Heart right ventricle (tissue), 16 donors: ENCODE measurements around the gene CASTOR2. TPM values are rescaled to one million over a fixed set of nuclear protein-coding genes. Genes with fewer than 3 reads are reported as not detected.

Experiments used
- ATAC-seq, 8 donors: fragments of 200-7000 bp; cut with Tn5 transposase; one replicate each; pipeline ENCODE4 v1.9.1; 2020; ENCODE audit warnings: mild to moderate bottlenecking in 8 of 8, moderate library complexity in 8 of 8, moderate number of reproducible peaks in 1 of 8
- DNase-seq, 2 donors: peaks; one replicate each; pipeline ENCODE4 v3.0.0-alpha.2; 2020
- H3K27ac ChIP-seq, 10 donors: fragments of 200-600 bp; sonication (generic) in 2 of 10; one replicate each; pipeline versions ENCODE4 v1.5.0 to v1.8.0; 2020 to 2022; ENCODE audit warnings: mild to moderate bottlenecking in 3 of 10
- H3K27me3 ChIP-seq, 7 donors: fragments of 200-600 bp; one replicate each; pipeline ENCODE4 v1.8.0; 2021 to 2022; ENCODE audit warnings: mild to moderate bottlenecking in 2 of 7
- H3K36me3 ChIP-seq, 9 donors: fragments of 200-600 bp; sonication (generic) in 1 of 9; one replicate each; pipeline versions ENCODE4 v1.5.0 to v1.8.0; 2020 to 2022; ENCODE audit warnings: mild to moderate bottlenecking in 2 of 9
- H3K4me1 ChIP-seq, 9 donors: fragments of 200-600 bp; sonication (generic) in 1 of 9; one replicate each; pipeline versions ENCODE4 v1.5.0 to v1.8.0; 2020 to 2022; ENCODE audit warnings: mild to moderate bottlenecking in 4 of 9
- H3K4me3 ChIP-seq, 10 donors: fragments of 200-600 bp; sonication (generic) in 2 of 10; one replicate each; pipeline versions ENCODE4 v1.5.0 to v1.8.0; 2020 to 2022; ENCODE audit warnings: mild to moderate bottlenecking in 7 of 10, moderate library complexity in 2 of 10
- H3K9me3 ChIP-seq, 11 donors: fragments of 200-600 bp in 10 of 11; sonication (generic) in 2 of 11; one replicate each; pipeline versions ENCODE4 v1.5.0 to v1.8.0; 2013 to 2022; ENCODE audit warnings: mild to moderate bottlenecking in 2 of 11, control low read depth in 1 of 11, moderate library complexity in 1 of 11
- WGBS, 2 donors: extraction: QIAGEN DNeasy Blood & Tissue Kit; methylation state at CpG; one replicate each; pipeline ENCODE4 v1.1.7; 2013; ENCODE audit warnings: inconsistent platforms in 1 of 2; 5-methylcytosine and 5-hydroxymethylcytosine counted together
- intact Hi-C, 10 donors: fragments of 100-400 bp; cut with DNase I; formaldehyde crosslinking; loops; one replicate each; pipeline versions ENCODE4 v1.11.1 to v1.14.2; 2022
- polyA plus RNA-seq, 2 donors: library from polyadenylated mRNA; stranded (reverse); fragments of 200-250 nt; gene quantifications; one replicate each; pipeline ENCODE4 v1.2.3, GENCODE V29; 2013
- total RNA-seq, 10 donors: library from RNA; stranded (reverse); fragmentation: NEBNext Ultra II Directional in 3 of 10; extraction: Animal tissue kit (Norgen Biotek cat#: 25700) in 3 of 10; gene quantifications; one replicate each; pipeline versions ENCODE4 v1.2.1 to v1.2.4, GENCODE V29; 2021 to 2023
- TF ChIP-seq, protein P1 (sequence below), 9 donors: fragments of 200-600 bp; sonication (generic) in 2 of 9; IDR thresholded peaks; one replicate each; pipeline versions ENCODE4 v1.5.0 to v1.8.0; 2021 to 2022; ENCODE audit warnings: antibody characterized with exemption in 9 of 9, mild to moderate bottlenecking in 5 of 9, moderate library complexity in 1 of 9
- donor health status: Arrhythmogenic right ventricular cardiomyopathy.
- donor health status: ischemic (EF 13 %, LVEDD 7.1; RV severe dilation, severe dysfunction).
- donor health status: healthy with polysubstance abuse.
- donor health status: DM: no; HTN: yes; CAD: no.
- donor health status: DM: no; HTN: no; CAD: no.
- donor health status: ischemic (EF 25% LVEDD 6.9; RV normal size, moderate dysfunction).
- donor health status: ischemic (EF 25% LVEDD 5.7; RV mildly dilated, moderate dysfunction).
- donor health status: healthy.
- donor health status: DM: yes; HTN: yes; CAD: no.
- donor health status: Ischemic cardiomyopathy.
- donor health status: ischemic (EF 35%, LVEDD 5.7; RV mildly dilated, moderate dysfunction).
- donor health status: nonischemic (EF 11% LVEDD 7.7; RV severe dilation, severe dysfunction).
- donor health status: DM: yes; HTN: yes; CAD: no.
- donor health status: PGD.
- donor health status: ischemic (EF 29% LVEDD 5.4; RV normal size, mild dysfunction).
- donor health status: nonischemic (EF 23%, LVEDD 6.1; RV moderate dilation, normal function).

Gene CASTOR2
- total and polyA plus RNA-seq, 12 donors: 1.1 to 51.1 (median 22.9) TPM

DNA sequence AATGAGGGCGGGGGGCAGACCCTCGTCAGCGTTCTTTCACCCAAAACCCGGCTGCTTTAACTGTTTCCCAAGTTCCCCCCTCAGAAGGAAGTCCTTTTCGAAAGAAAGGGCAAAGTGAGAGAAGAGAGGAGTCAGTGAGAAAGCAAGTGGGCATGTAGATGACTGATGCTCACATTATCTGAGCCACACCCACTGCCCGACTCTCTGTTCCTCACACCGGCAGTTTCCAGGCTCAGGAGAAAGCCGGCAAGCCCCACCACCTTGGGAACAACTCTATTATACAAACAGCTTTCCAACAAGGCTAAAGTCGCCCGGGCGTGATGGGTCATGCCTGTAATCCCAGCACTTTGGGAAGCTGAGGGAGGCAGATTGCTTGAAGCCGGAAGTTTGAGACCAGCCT lies 86.0 kb downstream of the CASTOR2 start:
- 92 to 93% methylated on average over 12 of the region's 12 CpGs for WGBS, 2 donors

DNA sequence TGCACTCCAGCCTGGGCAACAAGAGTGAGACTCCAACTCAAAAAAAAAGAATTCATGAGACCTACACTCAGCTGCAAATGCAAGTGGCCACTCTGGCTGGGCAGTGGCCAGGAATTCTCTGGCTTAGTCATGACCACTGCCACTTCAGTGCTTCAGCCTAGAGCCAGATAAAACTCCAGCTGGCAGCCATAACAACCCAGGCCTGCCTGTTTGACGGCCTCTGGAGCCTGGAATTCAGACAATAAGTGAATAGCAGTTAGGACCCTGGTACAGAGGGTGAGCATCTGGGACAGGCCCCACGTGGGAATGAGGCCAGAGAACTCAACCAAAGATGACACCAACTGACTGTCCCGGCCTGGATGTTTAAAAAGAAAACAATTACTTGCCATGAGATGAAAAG lies 90.2 kb downstream of the CASTOR2 start:
- H3K4me1 ChIP-seq: peaks cover 0 to 35% (median 17%) of the 10 kb centered on the region in 9 donors
- ATAC-seq (peak; percentile 44 to 89 (median 83)), DNase-seq (peak; percentile 61 to 71)
- WGBS, 2 donors: 31 to 46% methylated on average over 3 of the region's 3 CpGs
- TF ChIP-seq, protein P1, sequence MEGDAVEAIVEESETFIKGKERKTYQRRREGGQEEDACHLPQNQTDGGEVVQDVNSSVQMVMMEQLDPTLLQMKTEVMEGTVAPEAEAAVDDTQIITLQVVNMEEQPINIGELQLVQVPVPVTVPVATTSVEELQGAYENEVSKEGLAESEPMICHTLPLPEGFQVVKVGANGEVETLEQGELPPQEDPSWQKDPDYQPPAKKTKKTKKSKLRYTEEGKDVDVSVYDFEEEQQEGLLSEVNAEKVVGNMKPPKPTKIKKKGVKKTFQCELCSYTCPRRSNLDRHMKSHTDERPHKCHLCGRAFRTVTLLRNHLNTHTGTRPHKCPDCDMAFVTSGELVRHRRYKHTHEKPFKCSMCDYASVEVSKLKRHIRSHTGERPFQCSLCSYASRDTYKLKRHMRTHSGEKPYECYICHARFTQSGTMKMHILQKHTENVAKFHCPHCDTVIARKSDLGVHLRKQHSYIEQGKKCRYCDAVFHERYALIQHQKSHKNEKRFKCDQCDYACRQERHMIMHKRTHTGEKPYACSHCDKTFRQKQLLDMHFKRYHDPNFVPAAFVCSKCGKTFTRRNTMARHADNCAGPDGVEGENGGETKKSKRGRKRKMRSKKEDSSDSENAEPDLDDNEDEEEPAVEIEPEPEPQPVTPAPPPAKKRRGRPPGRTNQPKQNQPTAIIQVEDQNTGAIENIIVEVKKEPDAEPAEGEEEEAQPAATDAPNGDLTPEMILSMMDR (IDR thresholded peaks at IDR 0.05): no peak
- H3K36me3 ChIP-seq: peaks cover 0 to 97% (median 38%) of the 10 kb centered on the region in 9 donors
- peak overlapping the region in 9 of 10 donors; percentile 5 to 82 (median 61) for H3K27ac ChIP-seq
- intact Hi-C loops: no loop called here
- no peaks in the 10 kb centered on the region for H3K27me3 ChIP-seq
- H3K9me3 ChIP-seq: no peaks in the 10 kb centered on the region
- no peak overlapping the region for H3K4me3 ChIP-seq

More for the DNA sequence above, 86.0 kb downstream of the CASTOR2 start:
- ATAC-seq: no peak
- Histone ChIP-seq H3K27me3 (no peaks in the 10 kb centered on the region), H3K4me1 (peaks cover 0 to 28% (median 10%) of the 10 kb centered on the region in 9 donors), H3K27ac (no peak overlapping the region), H3K4me3 (no peak overlapping the region), H3K36me3 (peaks cover 0 to 89% (median 24%) of the 10 kb centered on the region in 9 donors), H3K9me3 (no peaks in the 10 kb centered on the region)
- no peak for DNase-seq
- TF ChIP-seq, protein P1 (IDR thresholded peaks at IDR 0.05): no peak
- intact Hi-C loops: no loop called here

DNA sequence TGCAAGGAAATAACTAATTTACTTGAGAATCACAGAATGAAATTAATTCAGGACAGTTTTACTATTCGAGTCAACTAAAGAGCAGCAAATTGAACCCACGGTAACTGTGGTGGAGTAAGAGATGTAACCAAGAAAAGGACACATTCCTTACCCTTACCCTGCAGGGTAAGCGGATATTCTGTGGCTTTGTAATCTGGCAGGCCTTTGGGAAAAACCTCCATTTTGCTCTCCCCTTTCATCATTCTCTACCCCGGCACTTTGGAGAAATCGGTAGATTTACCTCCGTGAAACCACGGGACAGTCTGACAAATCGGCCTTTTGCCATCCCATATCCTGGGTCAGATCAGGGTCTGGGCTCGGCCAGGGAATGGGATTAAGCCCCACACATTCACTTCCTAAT lies 90.7 kb downstream of the CASTOR2 start:
- Histone ChIP-seq H3K4me1 (peaks cover 0 to 35% (median 17%) of the 10 kb centered on the region in 9 donors), H3K27ac (peak overlapping the region in 9 of 10 donors; percentile 5 to 82 (median 61)), H3K27me3 (no peaks in the 10 kb centered on the region), H3K9me3 (no peaks in the 10 kb centered on the region), H3K4me3 (no peak overlapping the region), H3K36me3 (peaks cover 0 to 97% (median 41%) of the 10 kb centered on the region in 9 donors)
- DNase-seq: no peak
- WGBS, 2 donors: 94 to 96% methylated on average over 9 of the region's 9 CpGs
- intact Hi-C loops: no loop called here
- ATAC-seq: peak in 2 of 8 donors; percentile 2 to 7
- TF ChIP-seq, protein P1 (IDR thresholded peaks at IDR 0.05): no peak

DNA sequence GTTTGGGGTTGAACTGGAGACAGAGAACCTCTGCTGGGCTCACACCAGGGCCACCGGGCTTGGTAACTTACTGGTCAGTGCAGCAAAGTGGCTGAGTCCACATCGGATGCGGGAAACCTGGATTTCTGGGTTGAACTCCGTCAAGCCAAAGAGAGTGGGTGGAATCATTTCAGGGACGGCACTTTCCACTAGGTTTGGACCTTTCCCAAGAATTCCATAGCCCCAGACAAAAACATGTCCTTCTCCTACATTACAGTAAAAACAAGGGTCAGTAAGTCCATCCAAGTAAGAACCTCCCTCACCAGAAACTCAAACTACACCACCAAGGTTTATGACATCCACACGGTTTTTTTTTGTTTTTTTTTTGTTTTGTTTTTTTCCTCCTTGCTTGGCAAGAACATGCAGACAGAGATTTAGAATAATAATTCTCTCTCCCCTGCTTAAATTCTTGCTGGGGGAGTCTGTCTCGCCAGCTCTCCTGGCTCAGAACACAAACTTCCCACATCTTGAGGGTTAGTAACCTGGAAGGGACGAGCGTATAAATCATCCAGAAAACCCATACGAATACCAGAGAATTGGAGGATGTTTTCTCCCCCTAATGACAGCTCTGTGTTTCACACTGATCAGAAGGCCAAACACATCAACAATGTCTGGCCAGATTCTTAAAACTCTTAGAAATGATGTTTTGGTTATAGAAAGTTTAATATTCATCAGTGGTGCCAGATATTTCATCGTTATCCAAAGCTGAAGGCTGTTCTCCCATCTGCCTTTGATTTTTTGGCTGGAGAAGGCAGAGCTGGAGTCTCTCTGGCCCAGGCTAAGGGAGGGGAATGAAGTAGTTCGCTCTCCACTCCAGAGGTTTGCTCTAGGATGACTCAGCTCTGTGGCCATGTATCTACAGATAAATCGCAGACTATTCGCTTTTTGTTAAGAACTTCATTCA lies 91.6 kb downstream of the CASTOR2 start:
- peaks cover 0 to 35% (median 17%) of the 10 kb centered on the region in 9 donors for H3K4me1 ChIP-seq
- ATAC-seq: peak; percentile 24 to 79 (median 61)
- intact Hi-C loops: no loop called here
- H3K27me3 ChIP-seq: no peaks in the 10 kb centered on the region
- H3K4me3 ChIP-seq: no peak overlapping the region
- no peak for DNase-seq
- peaks cover 0 to 97% (median 50%) of the 10 kb centered on the region in 9 donors for H3K36me3 ChIP-seq
- H3K9me3 ChIP-seq: no peaks in the 10 kb centered on the region
- TF ChIP-seq, protein P1 (IDR thresholded peaks at IDR 0.05): no peak
- peak overlapping the region in 9 of 10 donors; percentile 9 to 82 (median 61) for H3K27ac ChIP-seq
- 67 to 76% methylated on average over 14 of the region's 14 CpGs for WGBS, 2 donors
